Activated naive CD8-positive, alpha-beta T cell treated with anti-CD3 and anti-CD28 coated beads for 36 hours (primary cell): ENCODE data around the gene TRIP12. TPM values are rescaled to one million over a fixed set of nuclear protein-coding genes. Genes with fewer than 3 reads are reported as not detected.
"Not testable (repeated sequence)": the region's sequence is repeated elsewhere in the genome, so short reads cannot be mapped to it uniquely, and the experiment has no call there.

Source experiments
- DNase-seq: peaks from one replicate; pipeline ENCODE4 v3.0.0; 2021
- H3K27ac Mint-ChIP-seq: one replicate; pipeline ENCODE4 v1.8.0; 2022; ENCODE audit warnings: mild to moderate bottlenecking, moderate library complexity, mixed read lengths
- H3K27me3 Mint-ChIP-seq: one replicate; pipeline ENCODE4 v1.8.0; 2022; ENCODE audit warnings: mild to moderate bottlenecking, mixed read lengths
- H3K36me3 Mint-ChIP-seq: one replicate; pipeline ENCODE4 v1.8.0; 2021; ENCODE audit warnings: mild to moderate bottlenecking, mixed read lengths
- H3K4me1 Mint-ChIP-seq: one replicate; pipeline ENCODE4 v1.8.0; 2021; ENCODE audit warnings: mixed read lengths
- H3K4me3 Mint-ChIP-seq: one replicate; pipeline ENCODE4 v1.8.0; 2022; ENCODE audit warnings: mild to moderate bottlenecking, moderate library complexity, mixed read lengths
- H3K9me3 Mint-ChIP-seq: one replicate; pipeline ENCODE4 v1.8.0; 2022; ENCODE audit warnings: mixed read lengths
- total RNA-seq, 2 experiments: library from RNA; stranded (reverse); gene quantifications; one replicate each; pipeline ENCODE4 v1.2.3, GENCODE V29; 2021

TRIP12 gene
- total RNA-seq, 2 experiments from 2014 or later, result 227 to 262 TPM

DNA sequence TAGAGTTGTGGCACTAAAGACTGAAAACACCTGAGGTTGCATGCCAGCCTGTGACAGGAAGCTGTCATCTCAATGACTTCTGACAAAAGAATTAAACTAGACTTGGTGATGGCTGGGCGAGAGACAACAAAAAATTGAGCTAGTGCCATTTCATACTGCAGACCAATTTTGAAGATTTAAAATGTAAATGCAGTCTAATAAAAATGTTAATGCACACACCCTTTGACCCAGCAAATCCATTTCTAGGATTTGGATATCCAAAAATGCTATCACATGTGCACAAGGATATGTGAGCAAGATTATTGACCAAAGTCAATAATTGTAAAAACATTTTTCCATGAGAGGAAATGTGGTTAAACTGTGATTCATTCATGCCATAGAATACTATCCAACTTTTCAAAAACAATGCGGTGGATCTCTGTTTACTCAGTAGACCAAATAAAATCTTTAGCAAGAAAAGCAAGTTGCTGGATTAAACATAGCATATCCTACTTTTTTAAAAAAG lies 6.1 kb upstream of the TRIP12 start:
- no peak for DNase-seq
- Mint-ChIP-seq H3K27ac (no peak overlapping the region), H3K36me3 (no peaks in the 10 kb centered on the region)

DNA sequence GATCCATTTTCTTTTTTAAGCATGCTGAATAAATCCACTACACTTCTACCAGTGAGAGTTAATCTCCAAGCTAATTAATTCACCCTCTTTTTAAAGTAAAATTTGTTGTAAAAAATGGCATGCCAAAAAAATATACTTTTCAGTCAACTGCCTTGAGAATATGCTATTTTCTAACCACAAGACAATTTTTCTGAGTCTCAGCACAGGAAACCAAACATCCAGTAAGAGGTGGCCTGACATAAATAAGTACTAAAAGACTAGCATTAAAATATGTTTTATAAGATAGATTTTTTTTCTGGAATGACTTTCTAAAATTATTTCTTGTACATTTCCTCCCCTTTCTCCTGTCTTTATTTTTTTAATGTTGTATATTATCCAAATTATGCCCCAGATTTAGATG lies 3.4 kb upstream of the TRIP12 start:
- H3K36me3 Mint-ChIP-seq, result peaks cover 11% of the 10 kb centered on the region
- no peak overlapping the region for H3K27ac Mint-ChIP-seq
- no peak overlapping the region for H3K4me3 Mint-ChIP-seq
- no peak for DNase-seq
- peaks cover 3% of the 10 kb centered on the region for H3K27me3 Mint-ChIP-seq
- H3K4me1 Mint-ChIP-seq, result peaks cover 19% of the 10 kb centered on the region
- no peaks in the 10 kb centered on the region for H3K9me3 Mint-ChIP-seq

More for the DNA sequence above, 6.1 kb upstream of the TRIP12 start:
- no peak overlapping the region for H3K4me3 Mint-ChIP-seq
- H3K27me3 Mint-ChIP-seq, result no peaks in the 10 kb centered on the region
- H3K4me1 Mint-ChIP-seq, result peaks cover 18% of the 10 kb centered on the region
- H3K9me3 Mint-ChIP-seq, result no peaks in the 10 kb centered on the region

DNA sequence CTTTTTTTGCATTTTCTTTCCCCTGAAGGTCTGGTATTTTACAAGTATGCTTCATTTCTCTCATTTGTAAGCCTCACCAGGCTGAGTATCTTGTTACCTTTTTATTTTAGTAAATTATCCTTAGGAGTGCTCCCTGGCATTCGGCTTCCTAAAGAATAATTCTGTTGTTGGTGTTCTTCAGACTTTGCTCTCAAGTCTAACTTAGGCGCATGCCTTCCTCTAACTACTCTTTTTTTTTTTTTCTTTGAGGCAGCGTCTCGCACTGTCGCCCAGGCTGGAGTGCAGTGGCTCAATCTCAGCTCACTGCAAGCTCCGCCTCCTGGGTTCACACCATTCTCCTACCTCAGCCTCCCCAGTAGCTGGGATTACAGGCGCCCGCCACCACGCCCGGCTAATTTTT lies 2.7 kb upstream of the TRIP12 start:
- Mint-ChIP-seq H3K36me3 (peaks cover 18% of the 10 kb centered on the region), H3K4me1 (peaks cover 25% of the 10 kb centered on the region)
- not testable (repeated sequence) for H3K27ac Mint-ChIP-seq, H3K27me3 Mint-ChIP-seq, H3K4me3 Mint-ChIP-seq, H3K9me3 Mint-ChIP-seq, DNase-seq

DNA sequence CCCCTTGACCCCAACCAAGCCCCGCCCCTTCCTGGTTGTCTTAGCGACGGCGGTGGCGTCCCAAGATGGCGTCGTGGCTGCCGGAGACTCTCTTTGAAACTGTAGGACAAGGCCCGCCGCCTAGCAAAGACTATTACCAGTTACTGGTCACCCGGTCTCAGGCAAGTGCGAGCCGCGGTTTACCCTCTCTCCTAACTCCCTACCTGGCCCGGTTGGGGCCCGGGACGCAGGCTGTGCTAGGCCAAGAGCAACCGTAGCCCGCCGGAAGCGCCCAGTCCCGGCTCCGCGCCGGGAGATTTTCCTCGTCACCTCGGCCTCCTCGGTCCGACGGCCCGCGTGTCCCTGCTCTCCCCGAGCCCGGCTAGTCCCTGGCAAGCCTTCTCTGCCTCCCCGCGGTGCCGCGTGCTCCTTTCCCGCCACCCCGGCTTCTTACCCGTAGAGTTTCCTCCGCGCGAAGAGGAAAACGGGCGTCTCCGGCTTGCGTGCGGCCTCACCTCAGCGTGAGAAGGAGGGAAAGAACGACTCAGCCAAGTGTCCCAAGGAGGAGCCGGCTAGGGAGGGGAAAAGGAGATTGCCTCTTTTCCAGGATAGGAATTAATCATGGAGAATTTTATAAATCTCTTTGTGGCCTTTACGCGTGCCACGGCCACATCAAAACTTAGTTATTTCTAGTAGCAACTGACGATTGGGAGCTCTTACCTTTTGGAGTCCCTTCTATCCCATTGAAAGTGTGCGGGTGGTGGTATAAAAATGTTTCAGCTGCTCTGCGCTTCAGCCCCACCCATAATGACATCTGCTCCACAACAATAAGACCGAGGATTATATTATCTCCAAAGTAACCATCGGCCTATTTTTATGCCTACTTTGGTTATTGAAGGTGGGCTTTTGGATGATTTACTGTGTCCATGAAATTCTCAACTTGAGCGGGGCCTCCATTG lies 909 bp upstream of the TRIP12 start, which contains the start of gene FBXO36:
TSS of gene FBXO36 (plus strand) at position 55 of the 938 bp plus-strand sequence. CDS start at position 66, 11 bp downstream.
- Mint-ChIP-seq H3K36me3 (peaks cover 32% of the 10 kb centered on the region), H3K4me3 (peak within 1 kb of the TSS; percentile 98), H3K9me3 (peaks cover 4% of the 10 kb centered on the region), H3K4me1 (peaks cover 29% of the 10 kb centered on the region), H3K27me3 (peaks cover 3% of the 10 kb centered on the region), H3K27ac (peak within 1 kb of the TSS; percentile 99)
- DNase-seq, result peak; percentile 89

DNA sequence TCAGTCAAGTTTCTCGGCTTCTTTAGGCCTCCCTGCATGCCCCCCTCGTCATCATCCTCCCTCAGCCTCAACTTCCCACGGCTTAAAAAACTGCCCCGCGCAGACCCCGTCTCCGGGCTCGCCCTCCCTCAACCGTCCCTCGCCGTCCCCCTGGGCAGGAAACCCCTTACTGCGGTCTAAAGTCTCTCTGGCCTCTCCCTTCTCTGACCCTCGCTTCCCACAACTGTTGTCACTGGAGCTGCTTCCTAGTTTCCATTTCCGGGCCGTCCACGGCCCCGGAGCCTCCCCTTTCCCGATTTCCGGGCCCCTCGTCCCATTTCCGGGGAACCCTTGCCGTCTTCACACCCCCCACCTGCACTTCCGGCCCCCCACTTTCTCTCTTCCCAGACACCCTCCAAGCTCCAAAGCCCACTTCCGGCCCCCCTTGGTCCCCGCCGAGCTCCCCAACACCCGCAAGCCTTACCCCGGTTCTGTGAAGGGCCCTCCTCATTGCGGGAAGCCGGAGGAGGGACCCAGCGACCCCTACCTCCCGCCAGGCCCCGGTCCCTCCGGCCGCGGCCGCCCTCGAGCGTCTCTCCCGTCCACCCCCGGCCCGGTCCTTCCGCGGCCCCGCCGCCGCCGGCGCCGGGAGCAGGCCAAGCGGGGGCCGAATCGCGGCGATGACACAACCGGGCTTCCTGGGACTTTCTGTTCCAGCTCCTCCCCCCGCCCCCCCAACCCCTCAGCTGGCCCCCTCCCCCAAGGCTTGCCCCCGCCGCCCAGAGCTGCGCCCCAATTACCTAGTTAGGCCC lies 513 bp downstream of the TRIP12 start:
- Mint-ChIP-seq H3K27me3 (peaks cover 3% of the 10 kb centered on the region), H3K36me3 (peaks cover 36% of the 10 kb centered on the region), H3K9me3 (peaks cover 5% of the 10 kb centered on the region), H3K4me1 (peaks cover 30% of the 10 kb centered on the region), H3K27ac (peak overlapping the region; percentile 97), H3K4me3 (peak overlapping the region; percentile 98)
- peak; percentile 68 for DNase-seq

DNA sequence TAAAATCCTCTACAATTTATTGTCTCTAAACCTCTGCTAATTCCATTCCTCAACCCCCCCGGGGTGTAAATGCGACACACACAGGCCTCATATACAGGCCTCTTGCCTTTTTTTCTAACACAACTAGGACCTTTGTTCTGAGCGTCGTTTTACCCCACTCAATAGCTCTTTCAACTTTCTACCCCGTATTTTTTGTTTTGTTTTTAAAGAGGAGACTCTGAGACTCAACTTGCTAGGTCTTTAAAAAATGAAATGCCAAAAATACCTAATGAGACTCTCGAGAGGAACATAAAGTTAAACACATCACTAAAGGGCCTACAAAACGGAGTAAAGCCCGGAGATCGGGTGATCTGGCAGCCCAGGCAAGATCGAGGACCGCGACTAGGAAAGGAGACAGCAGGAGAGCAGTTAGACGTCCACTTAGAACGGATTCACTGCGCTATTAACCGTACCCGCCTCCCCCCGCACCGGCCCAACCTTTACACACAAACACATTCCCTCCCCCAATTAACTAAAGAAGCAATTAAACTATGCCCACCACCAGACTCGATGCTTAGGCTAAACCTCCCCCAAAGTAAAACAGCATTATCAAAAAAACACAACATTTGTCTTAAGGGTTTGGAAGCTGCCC lies 1.7 kb downstream of the TRIP12 start:
- Mint-ChIP-seq H3K9me3 (peaks cover 5% of the 10 kb centered on the region), H3K4me3 (peak overlapping the region; percentile 98), H3K27me3 (peaks cover 3% of the 10 kb centered on the region), H3K27ac (peak overlapping the region; percentile 97), H3K4me1 (peaks cover 29% of the 10 kb centered on the region), H3K36me3 (peaks cover 36% of the 10 kb centered on the region)
- peak; percentile 14 for DNase-seq

DNA sequence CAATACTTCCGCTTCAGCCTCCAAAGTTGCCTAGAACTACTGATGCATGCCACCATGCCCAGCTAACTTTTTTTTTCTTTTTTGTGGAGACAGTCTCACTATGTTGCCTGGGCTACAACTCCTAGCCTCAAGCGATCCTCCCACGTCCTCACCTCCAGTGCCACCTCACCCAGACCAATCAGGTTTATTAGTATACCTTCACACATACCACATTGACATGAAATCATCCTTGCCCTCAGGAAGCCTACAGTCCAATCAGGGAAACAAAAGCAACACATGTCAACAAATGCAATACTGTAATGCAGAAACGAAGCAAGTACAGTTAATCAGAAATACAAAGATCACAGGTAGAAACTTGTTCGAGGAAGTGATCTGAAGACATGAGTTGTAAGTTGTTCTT lies 4.0 kb downstream of the TRIP12 start:
- no peak overlapping the region for H3K4me3 Mint-ChIP-seq
- peaks cover 41% of the 10 kb centered on the region for H3K36me3 Mint-ChIP-seq
- H3K4me1 Mint-ChIP-seq, result peaks cover 34% of the 10 kb centered on the region
- no peak for DNase-seq
- H3K27me3 Mint-ChIP-seq, result peaks cover 3% of the 10 kb centered on the region
- H3K9me3 Mint-ChIP-seq, result peaks cover 5% of the 10 kb centered on the region
- peak overlapping the region; percentile 4 for H3K27ac Mint-ChIP-seq

DNA sequence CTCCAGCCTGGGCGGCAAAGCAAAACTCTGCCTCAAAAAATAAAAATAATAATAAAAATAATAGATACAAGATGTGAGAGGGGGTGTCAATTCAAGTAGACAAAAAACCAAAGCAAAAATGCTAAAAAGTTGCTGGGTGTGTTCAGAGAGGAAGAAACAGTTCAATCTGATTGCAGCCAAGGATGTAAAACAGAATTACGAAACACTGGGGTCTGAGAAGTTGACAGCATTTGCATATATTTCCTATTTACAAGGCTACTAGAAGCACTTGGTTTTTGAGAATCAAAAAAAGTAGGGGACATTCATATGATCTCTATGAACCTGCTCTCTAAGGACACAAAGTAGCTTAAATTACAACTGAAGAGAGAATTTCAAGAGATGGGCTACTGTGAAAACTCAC lies 7.6 kb downstream of the TRIP12 start:
- Mint-ChIP-seq H3K27me3 (no peaks in the 10 kb centered on the region), H3K4me3 (no peak overlapping the region), H3K4me1 (peaks cover 49% of the 10 kb centered on the region)

DNA sequence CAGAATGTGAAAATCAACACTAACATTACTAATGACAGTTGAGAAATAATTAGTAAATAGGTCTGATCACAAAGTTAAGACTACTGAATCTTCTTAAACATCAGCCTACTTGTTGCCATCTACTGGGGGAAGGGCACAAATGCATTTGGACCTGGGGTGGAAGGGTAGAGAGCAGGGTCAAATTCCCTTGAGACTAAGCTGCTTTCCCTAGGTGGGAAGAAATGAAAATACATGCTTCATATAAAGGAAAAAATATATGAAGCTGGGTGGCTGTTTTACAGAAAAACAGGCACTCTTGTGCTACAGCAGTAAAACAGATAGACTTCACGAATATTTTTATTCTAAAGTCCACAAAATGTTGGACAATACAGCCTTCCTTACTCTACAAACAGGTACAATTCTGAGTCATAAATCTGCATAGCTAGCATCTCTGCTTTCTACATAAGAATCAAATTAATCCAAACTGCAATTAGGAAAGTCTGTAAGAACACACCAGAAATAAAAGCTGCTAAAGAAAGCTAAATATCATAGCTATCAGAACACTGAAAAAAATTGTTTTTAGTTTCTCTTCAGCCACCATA lies 10.9 kb downstream of the TRIP12 start:
- peak overlapping the region; percentile 38 for H3K27ac Mint-ChIP-seq
- H3K4me1 Mint-ChIP-seq, result peaks cover 46% of the 10 kb centered on the region
- H3K9me3 Mint-ChIP-seq, result no peaks in the 10 kb centered on the region
- no peak overlapping the region for H3K4me3 Mint-ChIP-seq
- peaks cover 17% of the 10 kb centered on the region for H3K36me3 Mint-ChIP-seq
- no peaks in the 10 kb centered on the region for H3K27me3 Mint-ChIP-seq
- no peak for DNase-seq

More for the DNA sequence above, 7.6 kb downstream of the TRIP12 start:
- Mint-ChIP-seq H3K27ac (peak overlapping the region; percentile 54), H3K9me3 (peaks cover 5% of the 10 kb centered on the region), H3K36me3 (peaks cover 25% of the 10 kb centered on the region)
- no peak for DNase-seq

DNA sequence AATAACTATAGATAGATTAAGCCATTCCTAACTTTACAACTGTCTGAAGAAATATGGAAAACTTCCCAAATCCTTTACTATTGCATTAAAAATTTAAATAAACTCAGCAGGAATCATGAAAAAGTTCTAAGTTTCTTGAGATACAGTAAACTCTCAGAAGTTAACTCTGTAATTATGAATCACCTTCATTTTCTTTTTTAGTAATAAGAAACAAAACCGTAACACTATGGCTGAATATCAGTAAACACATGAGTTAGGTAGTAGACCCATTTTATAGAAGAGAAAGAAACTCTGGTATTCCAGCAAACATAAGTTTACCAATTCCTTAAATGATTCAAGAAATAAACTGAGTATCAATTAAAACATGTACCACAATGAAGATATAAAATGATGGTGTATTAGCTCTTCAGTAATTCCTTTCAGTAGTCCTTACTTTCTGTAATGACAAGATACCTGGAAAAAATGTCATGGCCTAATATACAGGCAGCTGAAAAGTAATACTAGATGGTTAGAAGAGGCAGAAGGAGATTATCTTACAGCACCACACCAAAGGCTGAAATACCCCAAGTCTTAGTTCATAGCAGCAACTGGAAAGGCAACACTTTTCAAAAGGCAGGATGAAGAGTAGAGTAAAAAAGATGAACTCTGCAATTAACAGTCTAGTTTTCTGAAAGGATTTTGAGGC lies 11.5 kb downstream of the TRIP12 start:
- H3K36me3 Mint-ChIP-seq, result peaks cover 17% of the 10 kb centered on the region
- no peak overlapping the region for H3K4me3 Mint-ChIP-seq
- no peaks in the 10 kb centered on the region for H3K27me3 Mint-ChIP-seq
- H3K4me1 Mint-ChIP-seq, result peaks cover 49% of the 10 kb centered on the region
- H3K9me3 Mint-ChIP-seq, result no peaks in the 10 kb centered on the region
- no peak for DNase-seq
- peak overlapping the region; percentile 38 for H3K27ac Mint-ChIP-seq

DNA sequence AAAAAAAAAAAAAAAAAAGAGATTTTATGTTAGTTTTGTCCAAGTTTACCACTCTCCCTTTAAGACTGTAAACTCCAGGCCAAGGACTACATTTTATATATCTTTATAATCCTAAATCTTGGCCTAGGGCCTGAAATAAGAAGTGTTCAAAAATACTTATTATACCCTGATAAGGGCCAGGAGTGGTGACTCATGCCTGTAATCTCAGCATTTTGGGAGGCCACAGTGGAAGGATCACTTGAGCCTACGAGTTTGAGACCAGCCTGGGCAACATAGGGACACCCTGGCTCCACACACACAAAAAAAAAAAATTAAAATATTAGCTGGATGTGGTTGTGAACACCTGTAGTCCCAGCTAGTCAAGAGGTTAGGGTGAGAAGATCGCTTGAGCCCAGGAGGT lies 12.7 kb downstream of the TRIP12 start:
- H3K36me3 Mint-ChIP-seq, result peaks cover 19% of the 10 kb centered on the region
- no peak overlapping the region for H3K27ac Mint-ChIP-seq
- peaks cover 48% of the 10 kb centered on the region for H3K4me1 Mint-ChIP-seq
- DNase-seq, result no peak
- H3K27me3 Mint-ChIP-seq, result no peaks in the 10 kb centered on the region
- no peak overlapping the region for H3K4me3 Mint-ChIP-seq
- no peaks in the 10 kb centered on the region for H3K9me3 Mint-ChIP-seq

DNA sequence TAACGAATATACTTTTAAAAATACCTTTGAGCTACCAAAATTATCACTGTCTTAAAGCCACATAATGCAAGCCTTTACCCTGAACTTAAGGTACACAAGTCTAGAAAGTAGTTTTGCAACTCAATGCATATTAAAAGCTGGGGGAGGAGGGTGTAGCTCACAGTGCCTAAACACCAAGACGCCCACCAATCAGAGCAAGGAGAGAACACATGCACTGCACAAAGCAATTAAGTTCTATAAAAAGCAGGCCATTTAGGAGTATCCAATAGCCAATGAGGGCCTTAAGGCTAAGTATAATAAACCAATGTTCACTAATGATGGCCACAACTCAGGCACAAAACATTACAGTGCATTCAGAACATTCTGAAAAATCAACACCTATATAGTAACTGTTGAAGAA lies 16.2 kb downstream of the TRIP12 start:
- Mint-ChIP-seq H3K27ac (no peak overlapping the region), H3K4me1 (peaks cover 39% of the 10 kb centered on the region), H3K27me3 (no peaks in the 10 kb centered on the region), H3K36me3 (peaks cover 30% of the 10 kb centered on the region), H3K4me3 (no peak overlapping the region), H3K9me3 (no peaks in the 10 kb centered on the region)
- no peak for DNase-seq

DNA sequence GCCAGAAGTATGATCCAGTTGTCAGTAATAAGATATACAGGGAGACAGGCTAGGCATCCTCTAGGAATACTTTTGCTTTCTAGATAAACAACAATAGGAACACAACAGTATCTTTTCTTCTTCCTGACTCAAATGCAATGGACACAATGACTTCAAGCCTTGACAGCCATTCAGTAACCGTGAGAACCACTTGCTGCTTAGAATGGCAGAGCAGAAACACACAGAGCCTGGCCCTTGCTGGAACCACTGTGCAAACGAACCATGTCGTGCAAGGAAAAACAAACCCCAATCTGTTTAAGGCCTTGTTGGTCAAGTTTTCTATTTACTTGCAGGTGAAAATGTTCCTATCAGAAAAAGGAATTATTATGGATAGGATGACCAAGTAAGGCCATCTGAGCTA lies 18.8 kb downstream of the TRIP12 start:
- Mint-ChIP-seq H3K9me3 (no peaks in the 10 kb centered on the region), H3K4me1 (peaks cover 42% of the 10 kb centered on the region), H3K27me3 (no peaks in the 10 kb centered on the region), H3K36me3 (peaks cover 28% of the 10 kb centered on the region), H3K27ac (no peak overlapping the region), H3K4me3 (no peak overlapping the region)
- DNase-seq, result no peak

DNA sequence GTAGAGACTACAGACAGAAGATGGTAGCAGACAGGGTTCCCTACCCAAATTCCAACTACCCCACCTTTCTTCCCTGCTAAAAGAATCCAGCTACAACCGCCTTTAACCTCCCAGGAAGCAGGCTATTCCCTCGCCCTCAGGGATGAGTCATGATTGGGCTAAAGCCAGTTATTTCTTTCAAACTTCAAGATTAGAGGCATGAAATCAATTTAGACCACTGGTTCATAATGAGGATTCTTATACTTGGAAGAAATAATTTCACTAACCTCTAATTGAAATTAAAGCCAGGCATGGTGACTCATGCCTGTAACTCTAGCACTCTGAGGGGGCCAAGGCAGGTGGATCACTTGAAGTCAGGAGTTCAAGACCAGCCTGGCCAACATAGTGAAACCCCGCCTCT lies 20.0 kb downstream of the TRIP12 start:
- H3K4me3 Mint-ChIP-seq, result no peak overlapping the region

More for the DNA sequence above, 20.0 kb downstream of the TRIP12 start:
- no peak for DNase-seq
- peaks cover 24% of the 10 kb centered on the region for H3K36me3 Mint-ChIP-seq
- no peaks in the 10 kb centered on the region for H3K9me3 Mint-ChIP-seq
- H3K4me1 Mint-ChIP-seq, result peaks cover 42% of the 10 kb centered on the region
- H3K27ac Mint-ChIP-seq, result no peak overlapping the region
- H3K27me3 Mint-ChIP-seq, result no peaks in the 10 kb centered on the region
